ENCODE data around the gene OPN4.

GRCh38 chr10:86663576-86664339, 9.4 kb downstream of the OPN4 start:
- TF ChIP-seq CTCF (IDR thresholded peaks at IDR 0.05; ENCODE audit: insufficient read depth, low read length, poor library complexity, severe bottlenecking) (no peak), EZH2phosphoT487 (conservative IDR thresholded peaks at IDR 0.05; ENCODE audit: low read length) (no peak)
